IgD-negative memory B cell (primary cell): Measurements from ENCODE around the gene VSTM4. TPM values are rescaled to one million over a fixed set of nuclear protein-coding genes. Genes with fewer than 3 reads are reported as not detected.

Experiments
- H3K27ac Mint-ChIP-seq, 3 donors: one replicate each; pipeline ENCODE4 v1.8.0; 2020 to 2022; ENCODE audit warnings: mild to moderate bottlenecking in 3 of 3, mixed read lengths in 3 of 3, moderate library complexity in 1 of 3
- H3K27me3 Mint-ChIP-seq: one replicate; pipeline ENCODE4 v1.8.0; 2021; ENCODE audit warnings: mixed read lengths
- H3K36me3 Mint-ChIP-seq: one replicate; pipeline ENCODE4 v1.8.0; 2020; ENCODE audit warnings: mild to moderate bottlenecking, mixed read lengths
- H3K4me1 Mint-ChIP-seq, 3 donors: one replicate each; pipeline ENCODE4 v1.8.0; 2020 to 2022; ENCODE audit warnings: mixed read lengths in 3 of 3, mild to moderate bottlenecking in 1 of 3
- H3K4me3 Mint-ChIP-seq, 4 donors: one replicate each; pipeline ENCODE4 v1.8.0; 2020 to 2022; ENCODE audit warnings: mild to moderate bottlenecking in 4 of 4, mixed read lengths in 4 of 4, moderate library complexity in 3 of 4
- H3K9me3 Mint-ChIP-seq, 3 donors: one replicate each; pipeline ENCODE4 v1.8.0; 2020 to 2021; ENCODE audit warnings: mixed read lengths in 3 of 3, mild to moderate bottlenecking in 1 of 3
- polyA plus RNA-seq: library from polyadenylated mRNA; unstranded; fragments of 300-500 nt; fragmentation: Illumina TruSeq; gene quantifications from one replicate; pipeline ENCODE4 v1.2.3, GENCODE V29; 2021

The VSTM4 gene
- polyA plus RNA-seq, 1 donor from 2014 or later, result not detected

GRCh38 chr10:49116509-49117375 is 1.4 kb upstream of the VSTM4 start:
- H3K9me3 Mint-ChIP-seq, result peaks cover 0 to 2% (median 0%) of the 10 kb centered on the region in 3 donors
- H3K27ac Mint-ChIP-seq, result no peak overlapping the region
- H3K27me3 Mint-ChIP-seq, result peaks cover 16% of the 10 kb centered on the region
- H3K4me1 Mint-ChIP-seq, result peaks cover 0 to 3% (median 0%) of the 10 kb centered on the region in 3 donors
- H3K4me3 Mint-ChIP-seq, result peak overlapping the region in 2 of 4 donors; percentile 21 to 22
- no peaks in the 10 kb centered on the region for H3K36me3 Mint-ChIP-seq

GRCh38 chr10:49115796-49116508 is 630 bp upstream of the VSTM4 start:
- H3K36me3 Mint-ChIP-seq, result no peaks in the 10 kb centered on the region
- peaks cover 18% of the 10 kb centered on the region for H3K27me3 Mint-ChIP-seq
- H3K4me1 Mint-ChIP-seq, result peaks cover 0 to 3% (median 0%) of the 10 kb centered on the region in 3 donors
- peak overlapping the region; percentile 2 to 63 (median 21) for H3K4me3 Mint-ChIP-seq
- H3K27ac Mint-ChIP-seq, result no peak overlapping the region
- H3K9me3 Mint-ChIP-seq, result no peaks in the 10 kb centered on the region

- Mint-ChIP-seq H3K27ac (no peak overlapping the region), H3K36me3 (no peaks in the 10 kb centered on the region), H3K27me3 (peaks cover 21% of the 10 kb centered on the region), H3K4me3 (peak overlapping the region; percentile 28 to 72 (median 48)), H3K9me3 (no peaks in the 10 kb centered on the region), H3K4me1 (peaks cover 0 to 3% (median 0%) of the 10 kb centered on the region in 3 donors)
Measured at GRCh38 chr10:49114718-49115014, 656 bp downstream of the VSTM4 start.

GRCh38 chr10:49113741-49114141 is 1.6 kb downstream of the VSTM4 start:
- Mint-ChIP-seq H3K9me3 (no peaks in the 10 kb centered on the region), H3K4me3 (peak overlapping the region in 1 of 4 donors; percentile 72), H3K4me1 (peaks cover 0 to 3% (median 0%) of the 10 kb centered on the region in 3 donors), H3K27ac (no peak overlapping the region), H3K36me3 (no peaks in the 10 kb centered on the region), H3K27me3 (peaks cover 21% of the 10 kb centered on the region)

- no peak overlapping the region for H3K4me3 Mint-ChIP-seq
- peaks cover 20% of the 10 kb centered on the region for H3K27me3 Mint-ChIP-seq
- no peaks in the 10 kb centered on the region for H3K9me3 Mint-ChIP-seq
- H3K36me3 Mint-ChIP-seq, result no peaks in the 10 kb centered on the region
- H3K4me1 Mint-ChIP-seq, result peaks cover 0 to 3% (median 0%) of the 10 kb centered on the region in 3 donors
- H3K27ac Mint-ChIP-seq, result no peak overlapping the region
Measured at GRCh38 chr10:49112851-49113250, 2.5 kb downstream of the VSTM4 start.

- H3K27ac Mint-ChIP-seq, result no peak overlapping the region
- no peaks in the 10 kb centered on the region for H3K9me3 Mint-ChIP-seq
Measured at GRCh38 chr10:49112098-49112497, 3.2 kb downstream of the VSTM4 start.

GRCh38 chr10:49111320-49111698 is 4.0 kb downstream of the VSTM4 start:
- no peaks in the 10 kb centered on the region for H3K9me3 Mint-ChIP-seq
- peaks cover 0 to 4% (median 3%) of the 10 kb centered on the region in 3 donors for H3K4me1 Mint-ChIP-seq
- H3K4me3 Mint-ChIP-seq, result no peak overlapping the region
- H3K27me3 Mint-ChIP-seq, result peaks cover 15% of the 10 kb centered on the region
- H3K27ac Mint-ChIP-seq, result no peak overlapping the region
- H3K36me3 Mint-ChIP-seq, result no peaks in the 10 kb centered on the region

More at GRCh38 chr10:49112098-49112497, 3.2 kb downstream of the VSTM4 start:
- H3K27me3 Mint-ChIP-seq, result peaks cover 20% of the 10 kb centered on the region
- peaks cover 0 to 3% (median 0%) of the 10 kb centered on the region in 3 donors for H3K4me1 Mint-ChIP-seq
- H3K36me3 Mint-ChIP-seq, result no peaks in the 10 kb centered on the region
- H3K4me3 Mint-ChIP-seq, result no peak overlapping the region

- Mint-ChIP-seq H3K27ac (no peak overlapping the region), H3K9me3 (no peaks in the 10 kb centered on the region), H3K4me3 (no peak overlapping the region), H3K27me3 (peaks cover 12% of the 10 kb centered on the region), H3K4me1 (peaks cover 0 to 4% (median 3%) of the 10 kb centered on the region in 3 donors), H3K36me3 (no peaks in the 10 kb centered on the region)
Measured at GRCh38 chr10:49110684-49111319, 4.5 kb downstream of the VSTM4 start.

GRCh38 chr10:49109669-49110340 is 5.5 kb downstream of the VSTM4 start:
- H3K27me3 Mint-ChIP-seq, result peaks cover 9% of the 10 kb centered on the region

GRCh38 chr10:49108656-49109055 is 6.7 kb downstream of the VSTM4 start:
- H3K27ac Mint-ChIP-seq, result peak overlapping the region in 1 of 3 donors; percentile 78
- H3K27me3 Mint-ChIP-seq, result peaks cover 7% of the 10 kb centered on the region
- H3K9me3 Mint-ChIP-seq, result no peaks in the 10 kb centered on the region
- H3K4me3 Mint-ChIP-seq, result no peak overlapping the region
- no peaks in the 10 kb centered on the region for H3K36me3 Mint-ChIP-seq
- peaks cover 0 to 4% (median 0%) of the 10 kb centered on the region in 3 donors for H3K4me1 Mint-ChIP-seq

More at GRCh38 chr10:49109669-49110340, 5.5 kb downstream of the VSTM4 start:
- H3K36me3 Mint-ChIP-seq, result no peaks in the 10 kb centered on the region
- no peak overlapping the region for H3K4me3 Mint-ChIP-seq
- no peak overlapping the region for H3K27ac Mint-ChIP-seq
- H3K9me3 Mint-ChIP-seq, result no peaks in the 10 kb centered on the region
- H3K4me1 Mint-ChIP-seq, result peaks cover 0 to 4% (median 2%) of the 10 kb centered on the region in 3 donors

- Mint-ChIP-seq H3K4me3 (no peak overlapping the region), H3K9me3 (no peaks in the 10 kb centered on the region), H3K4me1 (peaks cover 0 to 4% (median 0%) of the 10 kb centered on the region in 3 donors), H3K27me3 (peaks cover 10% of the 10 kb centered on the region), H3K36me3 (no peaks in the 10 kb centered on the region), H3K27ac (no peak overlapping the region)
Measured at GRCh38 chr10:49107887-49108267, 7.4 kb downstream of the VSTM4 start.

- no peaks in the 10 kb centered on the region for H3K36me3 Mint-ChIP-seq
- H3K27ac Mint-ChIP-seq, result no peak overlapping the region
- peaks cover 0 to 4% (median 0%) of the 10 kb centered on the region in 3 donors for H3K4me1 Mint-ChIP-seq
- H3K4me3 Mint-ChIP-seq, result no peak overlapping the region
- H3K27me3 Mint-ChIP-seq, result peaks cover 10% of the 10 kb centered on the region
- peaks cover 0 to 2% (median 0%) of the 10 kb centered on the region in 3 donors for H3K9me3 Mint-ChIP-seq
Measured at GRCh38 chr10:49107111-49107886, 8.0 kb downstream of the VSTM4 start.

- Mint-ChIP-seq H3K9me3 (peaks cover 0 to 5% (median 2%) of the 10 kb centered on the region in 3 donors), H3K4me1 (peaks cover 0 to 4% (median 0%) of the 10 kb centered on the region in 3 donors), H3K27me3 (peaks cover 10% of the 10 kb centered on the region), H3K4me3 (no peak overlapping the region), H3K27ac (no peak overlapping the region), H3K36me3 (no peaks in the 10 kb centered on the region)
Measured at GRCh38 chr10:49106451-49106850, 8.9 kb downstream of the VSTM4 start.

GRCh38 chr10:49105076-49105475 is 10.2 kb downstream of the VSTM4 start:
- Mint-ChIP-seq H3K4me1 (peaks cover 0 to 4% (median 0%) of the 10 kb centered on the region in 3 donors), H3K27ac (no peak overlapping the region), H3K27me3 (peaks cover 8% of the 10 kb centered on the region), H3K4me3 (peak overlapping the region in 1 of 4 donors; percentile 63), H3K9me3 (peaks cover 0 to 5% (median 2%) of the 10 kb centered on the region in 3 donors), H3K36me3 (no peaks in the 10 kb centered on the region)
